Endodermal cell (in vitro differentiated cells): Measurements from ENCODE around the gene SHROOM4. TPM values are rescaled to one million over a fixed set of nuclear protein-coding genes. Genes with fewer than 3 reads are reported as not detected.

Experiments used
- DNase-seq: peaks from one replicate; pipeline ENCODE4 v3.0.0-alpha.2; 2017
- H3K27ac ChIP-seq: 2 replicates; pipeline ENCODE4 v1.5.1; 2013; ENCODE audit warnings: mild to moderate bottlenecking, low read depth, low read length, moderate library complexity
- H3K27me3 ChIP-seq: 2 replicates; pipeline ENCODE4 v1.6.1; 2013; ENCODE audit warnings: mild to moderate bottlenecking, low read length, moderate library complexity; ENCODE audit not compliant: insufficient read depth, control insufficient read depth, poor library complexity, severe bottlenecking
- H3K36me3 ChIP-seq: 2 replicates; pipeline ENCODE4 v1.7.0; 2013; ENCODE audit warnings: mild to moderate bottlenecking, low read length, moderate library complexity; ENCODE audit not compliant: control insufficient read depth, insufficient read depth
- H3K4me1 ChIP-seq: one replicate; pipeline ENCODE4 v1.7.0; 2013; ENCODE audit warnings: low read length; ENCODE audit not compliant: control insufficient read depth, insufficient read depth
- H3K4me3 ChIP-seq: 2 replicates; pipeline ENCODE4 v1.5.1; 2013; ENCODE audit warnings: mild to moderate bottlenecking, low read length, moderate library complexity
- H3K9ac ChIP-seq: 2 replicates; pipeline ENCODE4 v1.6.1; 2013; ENCODE audit warnings: mild to moderate bottlenecking, low read length, moderate library complexity; ENCODE audit not compliant: poor library complexity, severe bottlenecking; ENCODE audit errors: extremely low read depth
- H3K9me3 ChIP-seq: 2 replicates; pipeline ENCODE4 v1.6.1; 2013; ENCODE audit warnings: mild to moderate bottlenecking, low read length, moderate library complexity; ENCODE audit not compliant: control insufficient read depth
- H3K27ac Mint-ChIP-seq: 2 replicates; pipeline ENCODE4 v1.8.0; 2020; ENCODE audit warnings: mixed read lengths
- H3K27me3 Mint-ChIP-seq: 2 replicates; pipeline ENCODE4 v1.8.0; 2021; ENCODE audit warnings: mild to moderate bottlenecking, mixed read lengths; ENCODE audit not compliant: insufficient read depth
- H3K36me3 Mint-ChIP-seq: 2 replicates; pipeline ENCODE4 v1.8.0; 2020; ENCODE audit warnings: low read depth, mixed read lengths
- H3K4me1 Mint-ChIP-seq: 2 replicates; pipeline ENCODE4 v1.8.0; 2020; ENCODE audit warnings: mixed read lengths
- H3K4me3 Mint-ChIP-seq: 2 replicates; pipeline ENCODE4 v1.8.0; 2020; ENCODE audit warnings: mild to moderate bottlenecking, moderate library complexity, mixed read lengths
- H3K9me3 Mint-ChIP-seq: 2 replicates; pipeline ENCODE4 v1.8.0; 2020; ENCODE audit warnings: mild to moderate bottlenecking, mixed read lengths
- WGBS, 2 experiments: methylation state at CpG; one replicate each; pipeline versions ENCODE4 v1.1.5 to v1.1.7; 2013; ENCODE audit warnings: missing lambda C conversion rate in 2 of 2, mixed read lengths in 1 of 2; ENCODE audit not compliant: insufficient coverage in 1 of 2, insufficient read length in 1 of 2; 5-methylcytosine and 5-hydroxymethylcytosine counted together
- total RNA-seq, 2 donors: library from RNA; stranded (reverse); fragmentation: NEBNext Ultra II Directional in 1 of 2; extraction: Animal tissue kit (Norgen Biotek cat#: 25700) in 1 of 2; gene quantifications; 2 replicates in 1 of 2; 3 replicates in 1 of 2; pipeline ENCODE4 v1.2.1, GENCODE V29; 2021
- TF ChIP-seq, protein P1 (sequence below): fragments of 200-600 bp; sonication (generic); conservative IDR thresholded peaks from 2 replicates; pipeline ENCODE4 v1.5.0; 2021; ENCODE audit warnings: antibody characterized with exemption, mild to moderate bottlenecking

Gene SHROOM4
- total RNA-seq, 2 donors from 2014 or later = 17.7 to 20.5 TPM

DNA sequence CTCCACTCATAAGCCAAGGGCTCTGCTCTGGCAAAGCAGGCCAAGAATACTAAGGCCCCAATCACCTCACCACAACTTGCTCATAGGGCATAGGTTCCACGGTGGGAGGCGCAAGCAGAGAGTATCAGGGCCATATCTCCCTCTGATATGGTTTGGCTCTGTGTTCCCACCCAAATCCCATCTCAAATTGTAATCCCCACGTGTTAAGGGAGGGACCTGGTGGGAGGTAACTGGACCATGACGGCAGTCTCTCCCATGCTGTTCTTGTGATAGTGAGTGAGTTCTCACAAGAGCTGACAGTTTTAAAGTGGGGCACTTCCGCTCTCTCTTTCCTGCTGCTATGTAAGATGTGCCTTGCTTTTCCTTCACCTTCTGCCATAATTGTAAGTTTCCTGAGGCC is 88.7 kb downstream of the SHROOM4 start:
- peak; percentile 53 for DNase-seq
- no peak overlapping the region for H3K4me3 ChIP-seq
- Mint-ChIP-seq H3K4me1 (peaks cover 34% of the 10 kb centered on the region), H3K36me3 (peaks cover 14% of the 10 kb centered on the region), H3K27ac (no peak overlapping the region), H3K27me3 (no peaks in the 10 kb centered on the region), H3K9me3 (peaks cover 70% of the 10 kb centered on the region), H3K4me3 (no peak overlapping the region)
- TF ChIP-seq, protein P1, sequence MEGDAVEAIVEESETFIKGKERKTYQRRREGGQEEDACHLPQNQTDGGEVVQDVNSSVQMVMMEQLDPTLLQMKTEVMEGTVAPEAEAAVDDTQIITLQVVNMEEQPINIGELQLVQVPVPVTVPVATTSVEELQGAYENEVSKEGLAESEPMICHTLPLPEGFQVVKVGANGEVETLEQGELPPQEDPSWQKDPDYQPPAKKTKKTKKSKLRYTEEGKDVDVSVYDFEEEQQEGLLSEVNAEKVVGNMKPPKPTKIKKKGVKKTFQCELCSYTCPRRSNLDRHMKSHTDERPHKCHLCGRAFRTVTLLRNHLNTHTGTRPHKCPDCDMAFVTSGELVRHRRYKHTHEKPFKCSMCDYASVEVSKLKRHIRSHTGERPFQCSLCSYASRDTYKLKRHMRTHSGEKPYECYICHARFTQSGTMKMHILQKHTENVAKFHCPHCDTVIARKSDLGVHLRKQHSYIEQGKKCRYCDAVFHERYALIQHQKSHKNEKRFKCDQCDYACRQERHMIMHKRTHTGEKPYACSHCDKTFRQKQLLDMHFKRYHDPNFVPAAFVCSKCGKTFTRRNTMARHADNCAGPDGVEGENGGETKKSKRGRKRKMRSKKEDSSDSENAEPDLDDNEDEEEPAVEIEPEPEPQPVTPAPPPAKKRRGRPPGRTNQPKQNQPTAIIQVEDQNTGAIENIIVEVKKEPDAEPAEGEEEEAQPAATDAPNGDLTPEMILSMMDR = no peak
- H3K9ac ChIP-seq = no peak overlapping the region
- H3K9me3 ChIP-seq = peaks cover 7% of the 10 kb centered on the region
- peaks cover 7% of the 10 kb centered on the region for H3K4me1 ChIP-seq
- no peak overlapping the region for H3K27ac ChIP-seq
- WGBS, 2 experiments = 37% methylated on average over 5 of the region's 5 CpGs; no CpG with 5 or more reads in 1 of the 2 experiments
- H3K36me3 ChIP-seq = peaks cover 5% of the 10 kb centered on the region
- no peaks in the 10 kb centered on the region for H3K27me3 ChIP-seq

DNA sequence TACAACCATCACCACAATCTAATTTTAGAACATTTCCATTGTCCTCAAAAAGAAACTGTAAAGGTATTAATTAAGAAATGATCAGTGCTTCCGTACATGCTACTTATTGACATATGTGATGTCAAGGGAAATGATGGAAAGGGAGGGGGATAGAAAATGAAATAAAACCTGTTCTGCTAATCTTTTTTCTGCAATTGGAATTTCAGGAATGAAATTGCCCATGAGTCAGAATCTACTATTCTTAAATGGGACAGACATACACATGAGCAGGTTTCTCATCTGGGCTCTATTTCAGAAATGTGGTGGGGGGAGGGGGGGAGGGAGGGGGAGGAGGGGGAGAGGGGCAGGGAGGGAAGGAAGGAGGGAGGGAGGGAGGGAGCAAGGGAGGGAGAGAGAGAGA is 91.0 kb downstream of the SHROOM4 start:
- Histone ChIP-seq H3K9me3 (no peaks in the 10 kb centered on the region), H3K9ac (no peak overlapping the region), H3K27me3 (no peaks in the 10 kb centered on the region), H3K4me1 (peaks cover 7% of the 10 kb centered on the region), H3K4me3 (no peak overlapping the region), H3K36me3 (no peaks in the 10 kb centered on the region), H3K27ac (no peak overlapping the region)
- no peak for DNase-seq
- no peak overlapping the region for H3K27ac Mint-ChIP-seq
- TF ChIP-seq, protein P1 = no peak
- 93 to 100% methylated on average over 1 of the region's 1 CpG for WGBS, 2 experiments
- peaks cover 34% of the 10 kb centered on the region for H3K4me1 Mint-ChIP-seq
- H3K36me3 Mint-ChIP-seq = peaks cover 16% of the 10 kb centered on the region
- no peaks in the 10 kb centered on the region for H3K27me3 Mint-ChIP-seq
- H3K9me3 Mint-ChIP-seq = peaks cover 65% of the 10 kb centered on the region
- no peak overlapping the region for H3K4me3 Mint-ChIP-seq

DNA sequence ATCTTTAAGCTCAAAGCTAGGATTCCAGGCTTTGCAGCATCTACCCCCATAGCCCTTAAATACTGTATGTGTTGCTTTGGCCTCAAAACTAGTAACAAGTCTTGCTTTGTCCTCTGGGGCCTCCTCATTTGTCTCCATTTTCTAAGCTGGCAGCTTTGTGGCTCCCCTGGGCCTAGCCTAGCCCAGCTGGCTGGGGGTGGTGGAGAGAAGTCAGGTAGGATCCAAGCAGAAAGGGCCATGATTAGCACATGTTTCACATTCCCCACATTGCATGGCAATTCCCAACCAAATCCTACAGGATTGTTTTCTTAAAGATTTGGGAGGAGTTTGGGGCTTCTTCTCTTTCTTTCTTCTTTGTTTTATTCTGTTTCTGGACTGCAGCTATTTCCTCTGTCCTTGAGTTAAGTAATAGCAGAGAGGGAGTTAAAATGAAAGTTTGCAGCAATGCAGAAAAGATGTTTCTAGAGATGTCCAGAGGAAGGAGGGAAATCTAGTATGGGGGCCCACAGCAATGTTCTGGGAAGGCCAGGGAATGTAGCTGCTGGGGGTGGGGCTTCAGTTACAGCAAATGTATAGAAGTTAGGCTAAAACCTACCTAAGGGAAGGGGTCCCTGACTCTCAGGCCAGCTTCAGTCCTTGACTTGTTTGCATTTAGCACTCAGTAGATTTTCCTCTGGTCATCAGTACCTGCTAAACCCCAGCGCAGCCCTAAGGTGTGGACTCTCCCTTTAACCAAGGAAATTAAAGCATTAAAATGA is 92.1 kb downstream of the SHROOM4 start:
- DNase-seq = peak; percentile 80
- H3K36me3 Mint-ChIP-seq = peaks cover 14% of the 10 kb centered on the region
- H3K9me3 ChIP-seq = no peaks in the 10 kb centered on the region
- TF ChIP-seq, protein P1 = no peak
- H3K4me1 ChIP-seq = peaks cover 7% of the 10 kb centered on the region
- peak overlapping the region; percentile 73 for H3K27ac Mint-ChIP-seq
- H3K4me3 ChIP-seq = no peak overlapping the region
- peaks cover 34% of the 10 kb centered on the region for H3K4me1 Mint-ChIP-seq
- no peaks in the 10 kb centered on the region for H3K27me3 Mint-ChIP-seq
- no peak overlapping the region for H3K4me3 Mint-ChIP-seq
- peak overlapping the region; percentile 49 for H3K9ac ChIP-seq
- WGBS, 2 experiments = 100% methylated on average over 1 of the region's 1 CpG; no CpG with 5 or more reads in 1 of the 2 experiments
- peak overlapping the region; percentile 48 for H3K27ac ChIP-seq
- H3K9me3 Mint-ChIP-seq = peaks cover 64% of the 10 kb centered on the region
- H3K36me3 ChIP-seq = no peaks in the 10 kb centered on the region
- H3K27me3 ChIP-seq = no peaks in the 10 kb centered on the region
